H1 (cell line): ENCODE measurements around the gene ZNF18.

Source experiments
- ASH2L ChIP-seq: fragments of 200-600, 300-600 bp; sonication (generic); IDR thresholded peaks from one replicate; pipeline ENCODE4 v1.7.1; 2017; ENCODE audit warnings: low read length
- ATF2 ChIP-seq: IDR thresholded peaks from 2 replicates; pipeline ENCODE4 v1.6.1; 2012; ENCODE audit warnings: low read length, inconsistent platforms
- CEBPB ChIP-seq: IDR thresholded peaks from 2 replicates; pipeline ENCODE4 v1.6.1; 2012; ENCODE audit warnings: low read depth, low read length
- CTCF ChIP-seq, 3 experiments: IDR thresholded peaks; 1 replicate in 2 of 3; 2 replicates in 1 of 3; pipeline versions ENCODE4 v1.5.1 to v1.6.1; 2011; ENCODE audit warnings: low read length in 3 of 3, mild to moderate bottlenecking in 3 of 3, inconsistent platforms in 2 of 3, low read depth in 1 of 3, moderate library complexity in 1 of 3; ENCODE audit not compliant: insufficient read depth in 1 of 3; ENCODE audit errors: control extremely low read depth in 1 of 3
- EZH2 ChIP-seq: fragments of 200-600 bp; sonication (generic); IDR thresholded peaks from 2 replicates; pipeline ENCODE4 v1.7.1; 2012; ENCODE audit warnings: low read depth, mild to moderate bottlenecking, moderate library complexity, low read length, inconsistent platforms; ENCODE audit not compliant: severe bottlenecking
- KDM1A ChIP-seq: fragments of 200-600, 300-600 bp; sonication (generic); IDR thresholded peaks from 2 replicates; pipeline ENCODE4 v1.7.1; 2016; ENCODE audit warnings: mild to moderate bottlenecking, low read length, borderline replicate concordance
- MAX ChIP-seq: IDR thresholded peaks from 2 replicates; pipeline ENCODE4 v1.6.1; 2012; ENCODE audit warnings: inconsistent platforms
- POLR2A ChIP-seq, 2 experiments: IDR thresholded peaks; 1 replicate in 1 of 2; 2 replicates in 1 of 2; pipeline ENCODE4 v1.6.1; 2011; ENCODE audit warnings: low read depth in 2 of 2, low read length in 2 of 2, mild to moderate bottlenecking in 2 of 2; ENCODE audit errors: control extremely low read depth in 1 of 2
- POLR2AphosphoS5 ChIP-seq: IDR thresholded peaks from 2 replicates; pipeline ENCODE4 v1.6.1; 2011; ENCODE audit warnings: low read depth, low read length

GRCh38 chr17:11969565-11969964, 27.7 kb downstream of the ZNF18 start:
- TF ChIP-seq ASH2L (no peak), POLR2AphosphoS5 (no peak), POLR2A (IDR thresholded peaks at IDR 0.05; ENCODE audit: control extremely low read depth in 1 of 2, low read depth in 2 of 2, low read length in 2 of 2) (no peak), MAX (no peak), CEBPB (no peak), CTCF (IDR thresholded peaks at IDR 0.05; ENCODE audit: control extremely low read depth in 1 of 3, insufficient read depth in 1 of 3, low read depth in 1 of 3, low read length in 3 of 3) (no peak), KDM1A (no peak), ATF2 (no peak), EZH2 (no peak)
